ENCODE results near the gene UBC.
"Not testable (repeated sequence)": the region's sequence is repeated elsewhere in the genome, so short reads cannot be mapped to it uniquely, and the experiment has no call there.

Gene UBC

DNA sequence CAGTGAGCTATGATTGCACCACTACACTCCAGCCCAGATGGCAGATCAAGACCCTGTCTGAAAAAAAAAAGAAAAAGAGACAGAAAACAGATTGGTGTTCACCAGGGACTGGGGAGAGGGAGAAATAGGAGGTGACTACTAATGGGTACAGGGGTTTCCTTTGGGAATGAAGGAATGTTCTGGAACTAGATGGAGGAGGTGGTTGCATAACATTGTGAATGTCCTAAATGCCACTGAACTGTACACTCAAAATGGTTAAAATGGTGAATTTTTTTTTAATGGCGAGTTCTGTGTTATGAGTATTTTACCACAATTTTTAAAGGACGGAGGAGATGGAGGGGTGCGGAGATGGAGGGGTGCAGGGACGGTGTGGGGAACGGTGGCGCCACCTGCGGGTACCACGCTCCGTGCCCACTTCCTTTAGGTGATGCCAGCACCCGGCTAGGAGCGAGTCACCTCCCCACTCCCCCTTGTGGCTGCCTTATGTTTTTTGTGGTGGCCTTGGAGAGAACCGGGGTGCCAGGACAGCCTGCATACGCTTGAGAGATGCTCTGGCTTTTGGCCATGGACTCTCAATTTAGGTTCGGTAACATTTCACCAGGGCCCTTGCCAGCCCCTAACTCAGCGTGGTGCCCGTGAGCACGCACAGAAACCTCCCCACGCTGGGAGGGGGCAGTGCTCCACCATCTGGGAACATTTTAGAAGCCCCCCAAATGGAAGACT lies 16.1 kb downstream of the UBC start:
- H3K36me3 ChIP-seq (replicated peaks), result no peaks in the 10 kb centered on the region
- in situ Hi-C loops (cut with HindIII; ENCODE audit: low pct_ligation_motif_present, low sequenced_read_pairs), result no loop called here
- TF ChIP-seq CTCF (IDR thresholded peaks at IDR 0.05; ENCODE audit: low read depth, low read length, missing control alignments), result peak; percentile 71
- DNase-seq, result no peak
- no peak overlapping the region for H3K27ac ChIP-seq
- no peak overlapping the region for H3K4me3 ChIP-seq (ENCODE audit: low read depth, low read length)
- H3K27me3 ChIP-seq (replicated peaks), result no peaks in the 10 kb centered on the region

GRCh38 chr12:124896461-124896860 lies 18.0 kb downstream of the UBC start:
- Histone ChIP-seq H3K4me3 (ENCODE audit: low read depth, low read length) (no peak overlapping the region), H3K27me3 (replicated peaks) (no peaks in the 10 kb centered on the region), H3K36me3 (replicated peaks) (no peaks in the 10 kb centered on the region), H3K27ac (no peak overlapping the region)
- TF ChIP-seq CTCF (IDR thresholded peaks at IDR 0.05; ENCODE audit: low read depth, low read length, missing control alignments), result no peak
- DNase-seq, result no peak
- in situ Hi-C loops (cut with HindIII; ENCODE audit: low pct_ligation_motif_present, low sequenced_read_pairs), result no loop called here

GRCh38 chr12:124893792-124894516 lies 20.5 kb downstream of the UBC start:
- Histone ChIP-seq H3K4me3 (ENCODE audit: low read depth, low read length) (no peak overlapping the region), H3K27ac (no peak overlapping the region), H3K27me3 (replicated peaks) (no peaks in the 10 kb centered on the region), H3K36me3 (replicated peaks) (no peaks in the 10 kb centered on the region)
- in situ Hi-C loops (cut with HindIII; ENCODE audit: low pct_ligation_motif_present, low sequenced_read_pairs), result no loop called here
- DNase-seq, result no peak
- TF ChIP-seq CTCF (IDR thresholded peaks at IDR 0.05; ENCODE audit: low read depth, low read length, missing control alignments), result no peak

GRCh38 chr12:124888260-124888659 lies 26.2 kb downstream of the UBC start:
- in situ Hi-C loops (cut with HindIII; ENCODE audit: low pct_ligation_motif_present, low sequenced_read_pairs), result no loop called here
- no peaks in the 10 kb centered on the region for H3K36me3 ChIP-seq (replicated peaks)
- no peak for TF ChIP-seq CTCF (IDR thresholded peaks at IDR 0.05; ENCODE audit: low read depth, low read length, missing control alignments)
- no peaks in the 10 kb centered on the region for H3K27me3 ChIP-seq (replicated peaks)
- H3K27ac ChIP-seq, result no peak overlapping the region
- no peak overlapping the region for H3K4me3 ChIP-seq (ENCODE audit: low read depth, low read length)
- no peak for DNase-seq

- DNase-seq; in situ Hi-C loops (cut with HindIII; ENCODE audit: low pct_ligation_motif_present, low sequenced_read_pairs); H3K4me3 ChIP-seq (ENCODE audit: low read depth, low read length); H3K27ac ChIP-seq; H3K27me3 ChIP-seq (replicated peaks); H3K36me3 ChIP-seq (replicated peaks): not testable (repeated sequence)
These were observed 26.7 kb downstream of the UBC start for GRCh38 chr12:124887766-124888165.

GRCh38 chr12:124884587-124885438 lies 29.6 kb downstream of the UBC start:
- H3K27me3 ChIP-seq (replicated peaks), result no peaks in the 10 kb centered on the region
- in situ Hi-C loops (cut with HindIII; ENCODE audit: low pct_ligation_motif_present, low sequenced_read_pairs), result no loop called here
- no peak overlapping the region for H3K4me3 ChIP-seq (ENCODE audit: low read depth, low read length)
- DNase-seq, result no peak
- H3K27ac ChIP-seq, result no peak overlapping the region
- H3K36me3 ChIP-seq (replicated peaks), result no peaks in the 10 kb centered on the region
- TF ChIP-seq CTCF (IDR thresholded peaks at IDR 0.05; ENCODE audit: low read depth, low read length, missing control alignments), result no peak

Measured in brain microvascular endothelial cell (primary cell).